C4-2B (cell line): Measurements from ENCODE around the gene RSL1D1.
"Not testable (repeated sequence)": the region's sequence is repeated elsewhere in the genome, so short reads cannot be mapped to it uniquely, and the experiment has no call there.

Experiments used
- CTCF ChIP-seq: fragments of 450-650 bp; conservative IDR thresholded peaks from 2 replicates; pipeline ENCODE4 v1.5.1; 2017; ENCODE audit warnings: mild to moderate bottlenecking
- ZFX ChIP-seq: fragments of 450-650 bp; IDR thresholded peaks from 2 replicates; pipeline ENCODE4 v1.6.1; 2017

- not testable (repeated sequence) for TF ChIP-seq CTCF, ZFX
Measured at GRCh38 chr16:11825520-11826165, 25.7 kb downstream of the RSL1D1 start.
